A673 (cell line): Measurements from ENCODE around the gene LZIC.

ENCODE experiments used
- CTCF ChIP-seq: fragments of 300-800, 200-600 bp; sonication (generic); conservative IDR thresholded peaks from 2 replicates; pipeline ENCODE4 v1.5.1; 2017; ENCODE audit warnings: low read depth, mild to moderate bottlenecking, antibody characterized with exemption, low read length, moderate library complexity, mixed read lengths
- EZH2 ChIP-seq: fragments of 200-600 bp; sonication (generic); IDR thresholded peaks from 2 replicates; pipeline ENCODE4 v1.6.1; 2017; ENCODE audit warnings: borderline replicate concordance, low read depth, mild to moderate bottlenecking, mixed read lengths, antibody characterized with exemption, low read length; ENCODE audit not compliant: poor library complexity, severe bottlenecking

DNA sequence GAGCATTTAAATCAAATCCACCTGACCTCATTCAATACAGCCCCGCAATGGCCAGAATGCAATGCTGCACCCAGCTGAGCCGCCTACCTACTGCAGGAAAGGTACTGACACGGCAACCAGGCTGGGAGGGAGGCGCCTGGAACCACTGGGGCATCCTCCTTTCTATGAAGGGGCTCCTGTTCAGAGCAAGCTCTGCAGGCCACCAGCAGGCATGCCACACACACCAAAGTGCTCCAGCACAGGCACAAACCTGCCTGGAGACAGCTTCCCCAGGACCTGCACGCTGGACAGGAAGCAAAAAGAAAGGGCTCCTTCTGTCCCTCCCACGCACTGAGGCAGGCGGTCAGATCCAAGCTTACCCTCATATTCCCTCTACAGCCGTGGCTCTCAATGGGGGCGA lies 54.3 kb downstream of the LZIC start:
- TF ChIP-seq CTCF (no peak), EZH2 (no peak)
